Thymus (tissue), 11 donors: ENCODE data around the gene ANP32B. TPM values are rescaled to one million over a fixed set of nuclear protein-coding genes. Genes with fewer than 3 reads are reported as not detected.
"Not testable (repeated sequence)": the region's sequence is repeated elsewhere in the genome, so short reads cannot be mapped to it uniquely, and the experiment has no call there.

Source experiments
- DNase-seq, 9 donors: peaks; one replicate each; pipeline ENCODE4 v3.0.0-alpha.2; 2013; ENCODE audit warnings: low spot score in 9 of 9, low read depth in 6 of 9, missing footprints in 1 of 9
- H3K27ac ChIP-seq, 2 donors: one replicate each; pipeline ENCODE4 v1.5.1; 2013; ENCODE audit warnings: control low read depth in 1 of 2, low read depth in 1 of 2, low read length in 1 of 2, mild to moderate bottlenecking in 1 of 2, moderate library complexity in 1 of 2
- H3K27me3 ChIP-seq, 2 donors: one replicate each; pipeline ENCODE4 v1.5.1; 2013; ENCODE audit warnings: low read length in 1 of 2; ENCODE audit not compliant: control insufficient read depth in 2 of 2, insufficient read depth in 1 of 2
- H3K36me3 ChIP-seq, 2 donors: one replicate each; pipeline ENCODE4 v1.5.1; 2013; ENCODE audit warnings: low read length in 1 of 2, mild to moderate bottlenecking in 1 of 2, moderate library complexity in 1 of 2; ENCODE audit not compliant: control insufficient read depth in 2 of 2, insufficient read depth in 2 of 2
- H3K4me1 ChIP-seq, 2 donors: one replicate each; pipeline ENCODE4 v1.5.1; 2013; ENCODE audit warnings: low read length in 2 of 2; ENCODE audit not compliant: control insufficient read depth in 2 of 2, insufficient read depth in 2 of 2
- H3K4me3 ChIP-seq, 2 donors: one replicate each; pipeline ENCODE4 v1.5.1; 2013; ENCODE audit warnings: low read length in 2 of 2, control low read depth in 1 of 2, mild to moderate bottlenecking in 1 of 2
- H3K9me3 ChIP-seq, 2 donors: one replicate each; pipeline ENCODE4 v1.5.1; 2013; ENCODE audit warnings: low read length in 1 of 2, mild to moderate bottlenecking in 1 of 2; ENCODE audit not compliant: control insufficient read depth in 2 of 2, insufficient read depth in 1 of 2
- WGBS: extraction: QIAGEN DNeasy Blood & Tissue Kit; methylation state at CpG from one replicate; pipeline ENCODE4 v1.1.7; 2013; 5-methylcytosine and 5-hydroxymethylcytosine counted together
- polyA plus RNA-seq: library from polyadenylated mRNA; stranded (reverse); fragments of 200-250 nt; gene quantifications from one replicate; pipeline ENCODE4 v1.2.3, GENCODE V29; 2013
- total RNA-seq: library from RNA; stranded (reverse); fragments of 120-200 nt; gene quantifications from one replicate; pipeline ENCODE4 v1.2.4, GENCODE V29; 2013
- donor health status: healthy.

The ANP32B gene
- total and polyA plus RNA-seq, 2 donors: 44.7 to 191 TPM

DNA sequence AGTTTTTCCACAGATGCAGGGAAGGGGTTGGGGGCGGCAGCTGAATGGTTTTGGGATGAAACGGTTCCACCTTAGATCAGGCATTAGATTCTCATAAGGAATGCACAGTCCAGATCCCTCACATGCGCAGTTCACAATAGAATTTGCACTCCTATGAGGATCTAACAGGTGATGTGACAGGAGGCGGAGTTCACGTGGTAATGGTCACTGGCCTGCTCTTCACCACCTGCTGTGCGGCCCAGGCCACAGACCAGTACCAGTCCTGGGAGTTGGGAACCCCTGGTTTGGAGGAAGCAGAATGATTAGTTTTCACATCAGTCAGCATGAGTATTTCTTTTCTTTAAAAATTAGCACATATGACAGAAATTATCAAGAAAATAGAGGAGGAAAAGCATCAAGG, 26.3 kb downstream of the ANP32B start:
- Histone ChIP-seq H3K4me3 (no peak overlapping the region), H3K27me3 (no peaks in the 10 kb centered on the region), H3K36me3 (peaks cover 73 to 93% of the 10 kb centered on the region in 2 donors), H3K9me3 (no peaks in the 10 kb centered on the region), H3K27ac (no peak overlapping the region), H3K4me1 (peaks cover 0 to 4% of the 10 kb centered on the region in 2 donors)
- DNase-seq: no peak
- 97% methylated on average over 6 of the region's 6 CpGs for WGBS

DNA sequence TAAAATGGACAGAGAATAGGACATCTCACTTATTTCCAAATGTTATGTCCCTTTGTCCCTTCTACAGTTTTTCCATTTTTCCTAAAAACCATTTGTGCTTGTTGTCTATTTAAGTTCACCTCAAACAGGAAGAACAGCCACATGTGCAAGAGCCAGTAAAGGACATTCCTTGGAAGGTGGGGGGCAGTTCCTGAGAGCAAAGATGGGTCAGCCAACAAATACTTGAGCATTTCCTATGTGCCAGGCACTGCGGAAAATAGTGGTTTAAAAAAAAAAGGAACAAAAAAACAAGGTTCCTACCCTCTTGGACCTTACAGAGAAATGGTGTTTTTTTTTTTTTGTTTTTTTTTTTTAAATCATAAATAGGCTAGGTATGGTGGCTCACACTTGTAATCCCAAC, 26.8 kb downstream of the ANP32B start:
- WGBS: 91% methylated on average over 1 of the region's 1 CpG
- H3K27ac ChIP-seq: no peak overlapping the region

DNA sequence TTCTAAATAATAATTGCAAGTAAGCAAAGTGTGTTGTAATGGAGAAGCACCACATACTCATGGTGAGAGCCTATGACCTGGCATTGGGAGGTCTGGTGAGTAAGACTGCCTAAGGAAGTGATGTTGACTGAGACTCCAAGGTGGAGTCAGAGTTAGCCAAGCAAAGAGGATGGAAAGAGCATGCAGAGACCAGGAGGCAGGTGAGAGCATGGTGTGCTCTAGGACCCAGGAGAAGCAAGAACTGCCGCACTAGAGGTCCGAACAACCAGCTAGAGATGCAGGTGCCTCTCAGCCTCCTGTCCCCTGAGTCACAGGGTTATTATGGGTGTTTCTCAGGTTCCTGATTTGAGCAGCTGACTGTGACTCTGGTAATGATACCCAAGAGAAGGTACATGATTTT, 27.3 kb downstream of the ANP32B start:
- no peak overlapping the region for H3K27ac ChIP-seq
- 44% methylated on average over 2 of the region's 2 CpGs for WGBS
- DNase-seq: peak in 2 of 9 donors; percentile 31 to 45

More for the DNA sequence above, 26.8 kb downstream of the ANP32B start:
- Histone ChIP-seq H3K4me1 (peaks cover 0 to 4% of the 10 kb centered on the region in 2 donors), H3K9me3 (no peaks in the 10 kb centered on the region), H3K27me3 (no peaks in the 10 kb centered on the region), H3K4me3 (no peak overlapping the region), H3K36me3 (peaks cover 77 to 94% of the 10 kb centered on the region in 2 donors)
- DNase-seq: no peak

DNA sequence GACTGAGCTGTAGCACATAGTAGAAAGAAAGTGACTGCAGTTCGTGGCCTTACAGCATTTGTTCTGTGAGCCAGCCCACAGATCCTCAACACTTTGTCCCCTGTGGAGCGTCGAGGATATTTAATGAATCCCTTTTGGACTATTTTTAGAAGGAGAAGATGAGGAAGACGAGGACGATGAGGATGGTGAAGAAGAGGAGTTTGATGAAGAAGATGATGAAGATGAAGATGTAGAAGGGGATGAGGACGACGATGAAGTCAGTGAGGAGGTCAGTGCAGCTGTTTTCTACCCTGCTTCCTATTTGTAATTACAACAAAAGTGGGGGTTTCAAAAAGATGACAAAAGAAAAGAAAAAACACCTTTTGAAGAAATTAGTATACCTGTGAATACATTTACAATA, 28.0 kb downstream of the ANP32B start:
- Histone ChIP-seq H3K4me3 (no peak overlapping the region), H3K27me3 (no peaks in the 10 kb centered on the region), H3K9me3 (no peaks in the 10 kb centered on the region), H3K36me3 (peaks cover 71 to 93% of the 10 kb centered on the region in 2 donors), H3K27ac (no peak overlapping the region), H3K4me1 (peaks cover 0 to 4% of the 10 kb centered on the region in 2 donors)
- DNase-seq: no peak
- WGBS: 99% methylated on average over 7 of the region's 7 CpGs

More for the DNA sequence above, 27.3 kb downstream of the ANP32B start:
- no peak overlapping the region for H3K4me3 ChIP-seq
- H3K4me1 ChIP-seq: peaks cover 0 to 4% of the 10 kb centered on the region in 2 donors
- no peaks in the 10 kb centered on the region for H3K27me3 ChIP-seq
- H3K36me3 ChIP-seq: peaks cover 75 to 94% of the 10 kb centered on the region in 2 donors
- H3K9me3 ChIP-seq: no peaks in the 10 kb centered on the region

DNA sequence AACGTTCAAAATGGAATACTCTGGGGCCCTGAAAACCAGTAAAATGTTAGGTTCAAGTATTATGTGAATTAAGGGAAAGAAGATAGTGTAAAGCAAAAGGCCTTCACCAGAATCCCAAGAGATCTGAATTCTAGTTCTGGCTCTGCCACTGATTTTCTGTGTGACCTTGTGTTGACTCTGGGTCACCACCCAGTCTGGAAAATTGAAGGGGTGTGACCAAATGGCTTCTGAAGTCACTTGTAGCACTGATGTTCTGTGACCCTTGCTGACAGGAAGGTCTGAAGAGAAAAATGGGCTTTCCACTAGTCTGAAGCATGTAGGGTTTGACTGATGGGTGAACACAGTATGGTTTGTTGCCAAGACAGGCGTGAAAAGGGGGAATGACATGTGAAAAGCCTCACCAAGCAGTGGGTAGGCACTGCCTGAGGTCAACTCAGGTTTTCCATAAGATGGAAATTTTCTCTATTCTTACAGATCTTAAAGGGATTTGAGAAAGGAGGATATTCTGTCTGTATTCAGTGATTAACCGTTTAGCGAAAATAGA, 33.1 kb downstream of the ANP32B start:
- no peak overlapping the region for H3K27ac ChIP-seq
- H3K4me3 ChIP-seq: no peak overlapping the region
- H3K4me1 ChIP-seq: no peaks in the 10 kb centered on the region
- H3K9me3 ChIP-seq: no peaks in the 10 kb centered on the region
- H3K27me3 ChIP-seq: no peaks in the 10 kb centered on the region
- WGBS: 83% methylated on average over 4 of the region's 4 CpGs
- no peak for DNase-seq
- peaks cover 76 to 88% of the 10 kb centered on the region in 2 donors for H3K36me3 ChIP-seq

DNA sequence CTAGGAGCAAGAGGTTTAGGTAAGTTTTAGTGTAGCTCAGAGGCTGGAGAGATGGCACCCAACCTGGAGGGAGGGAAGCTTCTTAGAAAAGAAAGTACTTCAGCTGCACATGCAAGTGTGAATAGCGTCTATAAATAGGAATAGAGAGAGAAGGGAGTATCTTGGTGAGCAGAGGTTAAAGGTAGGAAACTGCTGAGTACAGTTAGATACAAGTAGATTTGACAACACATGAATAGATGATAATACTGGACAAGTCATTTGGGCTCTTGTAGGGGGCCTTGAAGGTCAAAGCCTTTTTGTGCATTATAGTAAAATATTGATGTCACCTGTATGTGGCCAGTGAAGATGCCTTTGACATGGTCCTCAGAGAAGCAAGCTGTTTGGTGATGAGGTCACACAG, 34.2 kb downstream of the ANP32B start:
- Histone ChIP-seq H3K4me1 (no peaks in the 10 kb centered on the region), H3K36me3 (peaks cover 75 to 86% of the 10 kb centered on the region in 2 donors), H3K27me3 (no peaks in the 10 kb centered on the region), H3K9me3 (no peaks in the 10 kb centered on the region), H3K27ac (no peak overlapping the region), H3K4me3 (no peak overlapping the region)
- no peak for DNase-seq
- 96% methylated on average over 1 of the region's 1 CpG for WGBS

DNA sequence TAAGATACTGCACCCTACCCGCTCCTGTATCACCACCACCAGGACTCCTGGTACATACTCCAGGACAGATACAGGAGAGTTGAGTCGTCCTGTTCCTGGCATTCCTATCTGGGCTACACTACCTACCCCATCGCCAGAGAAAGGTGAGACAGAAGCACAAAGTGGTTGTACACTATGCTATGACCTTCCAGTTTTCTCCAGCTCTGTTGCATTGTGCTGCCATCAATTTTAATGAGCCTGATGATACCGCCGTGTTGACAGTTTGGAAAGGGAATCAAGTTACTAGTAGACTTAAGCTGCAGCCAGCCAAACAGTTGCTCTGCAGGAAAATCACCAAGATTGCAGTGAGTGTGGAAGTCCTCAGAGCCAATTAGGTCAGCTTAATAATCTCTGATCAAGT, 35.2 kb downstream of the ANP32B start:
- peaks cover 66 to 76% of the 10 kb centered on the region in 2 donors for H3K36me3 ChIP-seq
- H3K9me3 ChIP-seq: no peaks in the 10 kb centered on the region
- H3K4me3 ChIP-seq: no peak overlapping the region
- no peaks in the 10 kb centered on the region for H3K27me3 ChIP-seq
- H3K27ac ChIP-seq: no peak overlapping the region
- DNase-seq: no peak
- no peaks in the 10 kb centered on the region for H3K4me1 ChIP-seq
- WGBS: 93% methylated on average over 5 of the region's 5 CpGs

DNA sequence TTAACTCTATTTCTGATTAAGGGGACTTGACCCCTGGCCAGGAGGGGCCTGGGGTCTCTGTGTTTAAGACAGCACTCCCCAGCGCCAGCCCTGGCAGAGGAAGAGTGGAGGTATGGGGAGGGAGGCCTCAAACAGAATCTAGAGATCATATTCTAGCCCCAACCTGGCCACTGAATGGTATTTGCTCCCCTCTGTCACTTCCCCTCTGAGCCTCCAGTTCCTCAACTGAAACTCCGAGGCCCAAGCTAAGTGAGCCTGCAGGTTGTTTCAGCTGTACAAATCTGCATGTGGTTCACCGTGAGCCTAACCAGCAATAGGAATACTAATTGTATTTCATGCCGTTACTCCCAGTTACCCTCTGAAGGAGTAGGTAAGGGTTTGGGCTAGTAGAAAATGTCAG, 36.0 kb downstream of the ANP32B start:
- DNase-seq: no peak

DNA sequence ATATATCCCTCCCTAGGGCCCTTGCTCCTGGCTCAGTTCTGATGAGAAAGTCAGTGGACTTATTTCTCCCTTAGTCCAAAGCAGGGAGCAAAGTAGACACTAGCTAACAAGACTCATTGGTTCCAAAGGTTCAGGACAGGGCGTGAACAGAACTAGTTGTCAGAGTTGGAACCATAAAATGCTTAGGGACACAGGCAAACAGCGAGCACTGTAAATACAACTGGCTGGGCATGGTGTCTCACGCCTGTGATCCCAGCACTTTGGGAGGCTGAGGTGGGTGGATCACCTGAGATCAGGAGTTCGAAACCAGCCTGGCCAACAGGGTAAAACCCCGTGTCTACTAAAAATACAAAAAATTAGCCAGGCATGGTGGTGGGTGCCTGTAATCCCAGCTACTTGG, 36.7 kb downstream of the ANP32B start:
- H3K4me1 ChIP-seq, H3K27me3 ChIP-seq, DNase-seq, H3K9me3 ChIP-seq, H3K27ac ChIP-seq, H3K4me3 ChIP-seq: not testable (repeated sequence)
- peaks cover 56 to 65% of the 10 kb centered on the region in 2 donors for H3K36me3 ChIP-seq
- WGBS: 88% methylated on average over 5 of the region's 5 CpGs

More for the DNA sequence above, 36.0 kb downstream of the ANP32B start:
- no peak overlapping the region for H3K4me3 ChIP-seq
- H3K9me3 ChIP-seq: no peaks in the 10 kb centered on the region
- no peaks in the 10 kb centered on the region for H3K4me1 ChIP-seq
- peaks cover 58 to 69% of the 10 kb centered on the region in 2 donors for H3K36me3 ChIP-seq
- H3K27me3 ChIP-seq: no peaks in the 10 kb centered on the region
- WGBS: 86% methylated on average over 4 of the region's 4 CpGs
- no peak overlapping the region for H3K27ac ChIP-seq
